GM20000 (cell line): ENCODE results near the gene SLC12A3.

Experiments used
- DNase-seq: peaks from one replicate; pipeline ENCODE4 v3.0.0; 2012; ENCODE audit warnings: low spot score
- CTCF ChIP-seq: IDR thresholded peaks from 2 replicates; pipeline ENCODE4 v1.5.1; 2012; ENCODE audit warnings: mild to moderate bottlenecking, control low read depth; ENCODE audit errors: extremely low read depth, missing control alignments

Gene SLC12A3

GRCh38 chr16:56848029-56848936 lies 16.7 kb upstream of the SLC12A3 start:
- no peak for DNase-seq
- TF ChIP-seq CTCF: no peak

GRCh38 chr16:56848955-56849689 lies 15.9 kb upstream of the SLC12A3 start:
- no peak for TF ChIP-seq CTCF
- no peak for DNase-seq

GRCh38 chr16:56849690-56850680 lies 15.0 kb upstream of the SLC12A3 start:
- DNase-seq: no peak
- no peak for TF ChIP-seq CTCF

- no peak for TF ChIP-seq CTCF
- no peak for DNase-seq
Measured at GRCh38 chr16:56851671-56852400, 13.2 kb upstream of the SLC12A3 start.

GRCh38 chr16:56852401-56852730 lies 12.6 kb upstream of the SLC12A3 start:
- no peak for TF ChIP-seq CTCF
- DNase-seq: no peak

GRCh38 chr16:56852968-56853367 lies 12.0 kb upstream of the SLC12A3 start:
- no peak for TF ChIP-seq CTCF
- no peak for DNase-seq
